Activated naive CD4-positive, alpha-beta T cell treated with anti-CD3 and anti-CD28 coated beads for 36 hours (primary cell): ENCODE results near the gene RPL19. TPM values are rescaled to one million over a fixed set of nuclear protein-coding genes. Genes with fewer than 3 reads are reported as not detected.
"Not testable (repeated sequence)": the region's sequence is repeated elsewhere in the genome, so short reads cannot be mapped to it uniquely, and the experiment has no call there.

ENCODE experiments used
- CTCF ChIA-PET: fragments of 350-600 bp; sonication (Branson Sonifier 250); formaldehyde crosslinking; loops from one replicate; lab custom pipeline; 2021; ENCODE audit warnings: antibody characterized with exemption; lab: Charles Lee
- DNase-seq: peaks from one replicate; pipeline ENCODE4 v3.0.0-alpha.2; 2020
- H3K27ac Mint-ChIP-seq: one replicate; pipeline ENCODE4 v1.8.0; 2021; ENCODE audit warnings: mild to moderate bottlenecking, mixed read lengths
- H3K27me3 Mint-ChIP-seq: one replicate; pipeline ENCODE4 v1.8.0; 2021; ENCODE audit warnings: low read depth, mixed read lengths
- H3K36me3 Mint-ChIP-seq: one replicate; pipeline ENCODE4 v1.8.0; 2021; ENCODE audit warnings: low read depth, mixed read lengths
- H3K4me1 Mint-ChIP-seq: one replicate; pipeline ENCODE4 v1.8.0; 2021; ENCODE audit warnings: low read depth, mixed read lengths
- H3K4me3 Mint-ChIP-seq: one replicate; pipeline ENCODE4 v1.8.0; 2021; ENCODE audit warnings: mild to moderate bottlenecking, moderate library complexity, mixed read lengths
- H3K9me3 Mint-ChIP-seq: one replicate; pipeline ENCODE4 v1.8.0; 2021; ENCODE audit warnings: mixed read lengths
- intact Hi-C: fragments of 100-400 bp; cut with micrococcal nuclease; formaldehyde crosslinking; loops from one replicate; pipeline ENCODE4 v1.15.1; 2023
- total RNA-seq, 2 experiments: library from RNA; stranded (reverse); gene quantifications; one replicate each; pipeline ENCODE4 v1.2.3, GENCODE V29; 2021

Gene RPL19
- total RNA-seq, 2 experiments from 2014 or later = 3,280 to 3,392 TPM

DNA sequence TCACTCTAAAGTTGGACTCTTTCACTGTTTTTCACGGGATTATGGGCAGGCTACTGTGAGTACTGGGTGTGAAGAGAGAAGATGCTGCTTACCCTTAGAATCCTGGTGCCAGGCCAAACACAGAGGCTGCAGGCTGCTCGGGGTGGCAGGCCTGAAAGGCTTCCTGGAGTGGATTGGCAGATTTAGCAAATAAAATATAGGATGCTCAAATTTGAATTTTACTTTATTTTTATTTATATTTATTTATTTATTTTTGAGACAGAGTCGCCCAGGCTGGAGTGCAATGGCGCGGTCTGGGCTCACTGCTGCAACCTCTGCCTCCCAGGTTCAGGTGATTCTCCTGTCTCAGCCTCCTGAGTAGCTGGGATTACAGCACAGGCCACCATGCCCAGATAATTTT, 40.5 kb downstream of the RPL19 start:
- Mint-ChIP-seq H3K36me3 (no peaks in the 10 kb centered on the region), H3K4me3 (no peak overlapping the region), H3K9me3 (no peaks in the 10 kb centered on the region), H3K4me1 (peaks cover 30% of the 10 kb centered on the region), H3K27ac (no peak overlapping the region), H3K27me3 (no peaks in the 10 kb centered on the region)
- DNase-seq = no peak
- intact Hi-C loops = loop anchor here (5.0 kb wide), 1 partner anchor 258 kb away; no protein-coding TSS in a partner anchor
- CTCF ChIA-PET = interaction anchor here (0.5 to 23.8 kb wide), 6 partner anchors 12 to 624 kb away, joined by 3 to 502 read pairs (median 4); partner anchors contain the start of gene IKZF3

DNA sequence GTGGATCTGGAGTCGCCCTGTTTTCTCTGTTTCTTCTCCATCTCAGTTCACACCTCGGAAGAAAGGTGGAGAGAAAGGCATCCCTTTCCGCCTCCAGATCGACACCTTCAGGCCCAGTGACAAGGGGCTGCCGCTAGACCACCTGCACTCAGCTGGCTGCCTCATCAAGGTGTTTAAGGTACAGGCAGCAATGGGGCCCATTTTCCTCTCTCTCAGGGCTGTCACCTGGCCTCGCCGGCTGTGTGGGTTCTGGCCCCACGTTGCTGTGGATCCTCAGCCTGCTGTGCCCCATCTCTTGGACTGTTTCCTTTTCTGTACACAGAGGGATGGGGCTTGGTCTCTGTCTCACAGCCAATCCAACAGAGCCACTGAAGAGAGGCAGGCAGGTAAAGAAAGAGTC, 43.1 kb downstream of the RPL19 start:
- H3K27me3 Mint-ChIP-seq = no peaks in the 10 kb centered on the region
- CTCF ChIA-PET = interaction anchor here (0.6 to 23.8 kb wide), 7 partner anchors 10 to 304 kb away, joined by 3 to 502 read pairs (median 6); no protein-coding TSS in a partner anchor
- no peak overlapping the region for H3K4me3 Mint-ChIP-seq
- no peak overlapping the region for H3K27ac Mint-ChIP-seq
- DNase-seq = no peak
- H3K9me3 Mint-ChIP-seq = no peaks in the 10 kb centered on the region
- H3K36me3 Mint-ChIP-seq = no peaks in the 10 kb centered on the region
- peaks cover 24% of the 10 kb centered on the region for H3K4me1 Mint-ChIP-seq
- intact Hi-C loops = loop anchor here (5.0 kb wide), 1 partner anchor 261 kb away; no protein-coding TSS in a partner anchor

DNA sequence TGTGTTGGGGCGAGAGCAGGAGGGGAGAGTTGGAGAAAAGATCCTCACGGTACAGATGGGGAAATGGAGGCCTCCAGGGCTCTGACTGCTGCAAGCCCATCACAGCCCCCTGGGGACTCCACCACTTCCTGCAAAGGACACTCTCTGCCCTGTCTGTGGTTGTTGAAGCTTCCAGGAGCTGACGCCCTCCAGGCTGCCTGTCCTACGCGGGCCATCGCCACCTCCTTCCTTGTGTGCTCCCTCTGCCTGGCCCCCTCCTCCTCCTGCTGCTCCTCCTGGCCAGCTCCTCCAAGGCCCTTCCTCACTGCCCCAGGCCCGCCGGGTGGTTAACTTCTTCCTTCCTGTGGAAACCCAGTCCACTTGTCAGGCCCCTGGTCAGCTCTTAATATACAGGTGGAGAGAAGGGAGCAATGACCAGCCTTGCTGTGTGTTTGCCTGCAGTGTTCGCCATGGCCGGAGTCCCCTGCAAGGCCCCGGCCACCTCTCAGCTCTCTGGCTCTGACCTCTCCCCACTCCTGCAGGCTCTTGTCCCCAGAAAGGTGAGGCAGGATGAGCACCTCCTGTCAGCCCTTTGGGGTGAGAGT, 44.0 kb downstream of the RPL19 start:
- H3K9me3 Mint-ChIP-seq = no peaks in the 10 kb centered on the region
- no peaks in the 10 kb centered on the region for H3K27me3 Mint-ChIP-seq
- intact Hi-C loops = loop anchor here (1.0 to 5.0 kb wide), 3 partner anchors 9 to 262 kb away; no protein-coding TSS in a partner anchor
- CTCF ChIA-PET = interaction anchor here (0.6 to 23.8 kb wide), 32 partner anchors 9 to 577 kb away, joined by 3 to 502 read pairs (median 4); partner anchors contain the start of genes PLXDC1 and RPL19
- H3K4me1 Mint-ChIP-seq = peaks cover 16% of the 10 kb centered on the region
- H3K27ac Mint-ChIP-seq = no peak overlapping the region
- no peak overlapping the region for H3K4me3 Mint-ChIP-seq
- no peaks in the 10 kb centered on the region for H3K36me3 Mint-ChIP-seq
- no peak for DNase-seq

DNA sequence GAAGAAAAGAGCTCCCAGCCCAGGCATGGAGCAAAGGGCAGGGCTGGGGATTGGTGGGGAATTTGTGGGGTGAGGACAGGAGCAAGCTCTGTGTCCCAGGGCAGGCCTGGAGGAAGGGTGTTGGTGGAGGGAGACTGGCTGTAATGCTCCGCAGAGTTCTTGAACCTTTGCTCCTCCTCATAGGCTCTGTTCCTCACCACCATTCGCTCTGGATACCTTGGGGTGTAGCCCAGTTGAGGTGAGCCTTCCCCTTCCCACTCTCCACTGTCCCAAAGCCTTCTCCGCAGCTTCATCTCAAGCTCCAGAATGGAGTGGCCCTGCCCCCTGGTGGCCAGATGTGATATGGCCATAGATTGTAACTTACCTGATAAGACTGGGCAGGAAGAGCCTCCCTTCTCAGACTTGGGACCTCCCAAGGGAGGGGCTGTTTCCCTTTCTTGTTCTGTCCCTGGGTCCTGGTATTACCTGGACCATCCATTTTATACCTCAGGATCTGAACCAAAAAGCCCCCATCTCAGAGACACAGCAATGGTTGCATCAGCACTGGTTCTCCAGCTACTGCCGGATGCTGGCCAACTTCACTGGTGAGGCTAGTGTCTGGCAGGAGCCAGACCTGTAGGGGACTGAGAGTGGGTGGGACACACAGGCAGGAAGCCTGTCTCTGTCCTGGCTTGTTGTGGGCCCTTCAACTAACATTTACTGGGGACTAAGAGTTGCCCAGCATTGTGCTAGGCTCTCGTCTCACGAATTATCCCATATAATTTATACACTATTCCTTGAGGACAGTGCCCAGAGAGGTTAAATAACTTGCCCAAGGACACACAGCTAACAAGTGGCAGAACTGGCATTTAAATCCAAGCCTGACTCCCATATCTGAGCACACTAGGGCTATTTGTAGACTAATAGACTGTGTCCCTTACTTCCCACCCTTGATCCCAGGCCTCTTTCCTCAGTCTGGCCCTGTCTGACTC, 44.8 kb downstream of the RPL19 start:
- intact Hi-C loops = loop anchor here (1.0 to 5.0 kb wide), 3 partner anchors 10 to 263 kb away; no protein-coding TSS in a partner anchor
- CTCF ChIA-PET = interaction anchor here (0.6 to 23.8 kb wide), 33 partner anchors 9 to 577 kb away, joined by 3 to 502 read pairs (median 4); partner anchors contain the start of genes PLXDC1 and RPL19
- H3K4me3 Mint-ChIP-seq = no peak overlapping the region
- DNase-seq = peak; percentile 96
- no peak overlapping the region for H3K27ac Mint-ChIP-seq
- H3K27me3 Mint-ChIP-seq = no peaks in the 10 kb centered on the region
- no peaks in the 10 kb centered on the region for H3K9me3 Mint-ChIP-seq
- no peaks in the 10 kb centered on the region for H3K36me3 Mint-ChIP-seq
- peaks cover 8% of the 10 kb centered on the region for H3K4me1 Mint-ChIP-seq

DNA sequence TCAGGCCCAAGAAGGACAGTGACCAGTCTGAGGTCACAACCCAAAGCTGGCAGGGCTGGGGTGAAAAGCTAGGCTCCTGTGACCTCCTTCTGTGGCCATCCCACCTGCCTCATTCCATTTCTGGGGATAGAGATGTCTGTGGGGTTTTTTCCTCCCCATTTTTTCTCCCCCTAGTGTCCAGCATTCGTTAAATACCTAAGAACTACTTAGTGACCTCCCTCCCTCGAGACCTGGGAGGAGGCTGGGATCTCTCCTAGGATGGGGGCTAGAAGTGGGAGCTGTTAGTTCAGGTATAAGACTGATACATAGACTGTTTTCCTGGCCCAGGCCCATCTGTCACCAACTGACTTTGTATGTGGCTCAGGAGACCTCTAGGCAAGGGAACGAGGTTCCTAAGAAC, 46.2 kb downstream of the RPL19 start:
- CTCF ChIA-PET = interaction anchor here (1.3 to 23.8 kb wide), 4 partner anchors 8 to 40 kb away, joined by 3 to 502 read pairs (median 65); no protein-coding TSS in a partner anchor
- Mint-ChIP-seq H3K9me3 (no peaks in the 10 kb centered on the region), H3K27ac (no peak overlapping the region), H3K36me3 (no peaks in the 10 kb centered on the region), H3K4me1 (peaks cover 7% of the 10 kb centered on the region), H3K27me3 (no peaks in the 10 kb centered on the region), H3K4me3 (no peak overlapping the region)
- no peak for DNase-seq
- intact Hi-C loops = no loop called here

DNA sequence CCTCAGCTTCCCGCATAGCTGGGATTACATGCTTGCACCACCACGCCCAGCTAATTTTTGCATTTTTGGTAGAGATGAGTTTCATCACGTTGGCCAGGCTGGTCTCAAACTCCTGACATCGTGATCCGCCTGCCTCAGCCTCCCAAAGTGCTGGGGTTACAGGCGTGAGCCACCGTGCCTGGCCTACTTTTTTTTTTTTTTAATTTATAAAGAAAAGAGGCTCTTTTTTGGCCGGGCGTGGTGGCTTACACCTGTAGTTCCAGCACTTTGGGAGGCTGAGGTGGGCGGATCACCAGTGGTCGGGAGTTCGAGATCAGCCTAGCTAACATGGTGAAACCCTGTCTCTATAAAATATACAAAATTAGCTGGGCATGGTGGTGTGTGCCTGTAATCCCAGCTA, 50.0 kb downstream of the RPL19 start:
- DNase-seq, H3K36me3 Mint-ChIP-seq, H3K27ac Mint-ChIP-seq, intact Hi-C loops, H3K4me3 Mint-ChIP-seq, H3K27me3 Mint-ChIP-seq, H3K9me3 Mint-ChIP-seq, H3K4me1 Mint-ChIP-seq: not testable (repeated sequence)
- CTCF ChIA-PET = interaction anchor here (0.6 to 23.8 kb wide), 5 partner anchors 8 to 85 kb away, joined by 3 to 502 read pairs (median 3); no protein-coding TSS in a partner anchor

DNA sequence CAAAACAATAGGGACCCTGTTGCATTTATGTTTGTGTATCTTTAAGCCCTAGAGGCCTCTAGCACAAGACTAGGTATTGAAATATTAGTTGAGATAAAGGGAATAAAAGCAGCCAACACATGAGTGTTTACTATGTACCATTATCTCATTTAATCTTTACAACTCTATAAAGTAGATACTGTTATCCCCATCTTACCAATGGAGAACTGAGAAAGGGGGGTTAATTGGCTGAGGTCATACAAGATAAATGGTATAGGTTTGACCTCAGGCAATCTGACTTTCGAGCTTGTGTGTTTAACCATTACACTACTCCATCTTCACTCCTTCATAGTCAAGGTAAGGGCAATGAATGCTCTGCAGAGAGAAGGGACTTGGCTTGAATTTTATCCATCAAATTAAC, 51.9 kb downstream of the RPL19 start:
- DNase-seq = no peak
- CTCF ChIA-PET = interaction anchor here (0.7 to 23.8 kb wide), 3 partner anchors 11 to 46 kb away, joined by 3 to 502 read pairs (median 3); no protein-coding TSS in a partner anchor
- Mint-ChIP-seq H3K9me3 (no peaks in the 10 kb centered on the region), H3K27me3 (no peaks in the 10 kb centered on the region), H3K36me3 (no peaks in the 10 kb centered on the region), H3K4me3 (no peak overlapping the region), H3K27ac (no peak overlapping the region), H3K4me1 (no peaks in the 10 kb centered on the region)
- intact Hi-C loops = no loop called here

- H3K9me3 Mint-ChIP-seq = no peaks in the 10 kb centered on the region
- CTCF ChIA-PET = interaction anchor here (1.1 to 23.8 kb wide), 3 partner anchors 8 to 47 kb away, joined by 3 to 502 read pairs (median 5); no protein-coding TSS in a partner anchor
- no peaks in the 10 kb centered on the region for H3K27me3 Mint-ChIP-seq
- H3K4me3 Mint-ChIP-seq = no peak overlapping the region
- no peak overlapping the region for H3K27ac Mint-ChIP-seq
- peaks cover 1% of the 10 kb centered on the region for H3K36me3 Mint-ChIP-seq
- H3K4me1 Mint-ChIP-seq = no peaks in the 10 kb centered on the region
- intact Hi-C loops = no loop called here
- DNase-seq = no peak
These were observed 52.8 kb downstream of the RPL19 start for GRCh38 chr17:39252788-39253460.

Other genes starting within 250 kb of the RPL19 start
- gene FBXO47, start 232.9 kb upstream of the RPL19 start, total RNA-seq = under 1 TPM; 0.14 to 0.15 TPM
- 1 to 10 TPM; 1.2 to 1.4 TPM for gene PLXDC1, start 48.6 kb upstream of the RPL19 start, total RNA-seq
- not detected for gene ARL5C, start 34.1 kb upstream of the RPL19 start, total RNA-seq
- 1 to 10 TPM; 5.3 to 5.9 TPM for gene CACNB1, start 2.6 kb upstream of the RPL19 start, total RNA-seq
- gene STAC2, start 25.7 kb downstream of the RPL19 start, total RNA-seq = not detected
- 10 to 100 TPM; 14.2 to 15.4 TPM for gene FBXL20, start 201.3 kb downstream of the RPL19 start, total RNA-seq